Cardiac atrium fibroblast (primary cell): Measurements from ENCODE around the gene XRCC4. TPM values are rescaled to one million over a fixed set of nuclear protein-coding genes. Genes with fewer than 3 reads are reported as not detected.

Experiments used
- total RNA-seq: library from RNA; depleted of rRNA; stranded (reverse); fragments of >200 nt; gene quantifications from 2 replicates; pipeline ENCODE4 v1.2.3, GENCODE V29; 2015

The XRCC4 gene
- total RNA-seq = 7.5 and 11.0 TPM in 2 replicates

DNA sequence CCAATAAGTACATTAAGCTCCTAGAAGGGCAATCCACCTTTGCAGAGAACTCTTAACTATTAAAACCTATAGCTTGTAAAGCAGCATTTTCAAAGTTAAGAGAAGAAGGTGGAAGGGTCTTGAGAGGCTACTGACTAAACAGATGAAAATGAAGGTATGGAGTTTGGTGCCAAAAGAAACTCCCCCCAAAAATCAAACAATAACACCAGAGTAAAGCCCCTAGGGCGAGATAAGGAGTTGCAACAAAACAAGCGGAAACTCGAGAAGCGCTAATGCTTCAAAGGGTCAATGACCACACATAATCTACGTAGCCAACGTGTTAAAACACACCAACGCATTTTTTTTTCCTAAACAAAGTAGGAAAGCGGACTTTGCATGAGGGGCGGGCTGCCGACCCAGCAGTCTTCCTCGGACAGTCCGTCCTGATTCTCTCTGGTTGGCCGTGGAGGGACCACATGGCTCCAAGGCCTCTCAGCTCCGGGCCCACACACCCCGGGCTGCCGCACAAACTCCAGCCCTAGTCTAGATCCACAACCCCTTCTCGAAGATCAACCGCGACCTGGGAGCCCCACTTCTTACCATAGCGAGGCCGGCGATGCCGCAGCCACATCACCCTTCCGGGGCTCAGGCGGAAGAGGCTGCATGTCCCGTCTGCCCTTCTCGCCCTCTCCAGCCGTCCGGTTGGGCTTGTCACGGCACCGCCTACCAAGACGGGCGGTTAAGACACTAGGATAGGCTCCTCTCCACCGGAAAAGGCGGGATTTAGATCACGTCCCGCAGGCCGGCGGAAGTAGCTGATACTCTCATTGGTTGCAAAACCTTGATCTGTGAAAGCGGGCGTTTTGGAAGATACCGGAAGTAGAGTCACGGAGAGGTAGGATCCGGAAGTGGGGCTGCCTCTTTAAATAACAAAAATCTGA is at the start of gene XRCC4, which contains the start of gene TMEM167A:
TSS of gene XRCC4 (plus strand) at position 806 of the 920 bp plus-strand sequence. CDS start 27,373 bp downstream, outside the sequence.
TSS of gene TMEM167A (minus strand) at position 653 of the 920 bp plus-strand sequence. CDS start at position 582, 71 bp downstream.

Other genes starting within 250 kb of the XRCC4 start
- 67.7 and 73.5 TPM in 2 replicates for gene TMEM167A, start 153 bp upstream of the XRCC4 start, total RNA-seq